K562 (cell line): Measurements from ENCODE around the gene CACNA1A. TPM values are rescaled to one million over a fixed set of nuclear protein-coding genes. Genes with fewer than 3 reads are reported as not detected.

Experiments used
- ARID2 ChIP-seq: fragments of 450-650 bp; IDR thresholded peaks from 2 replicates; pipeline ENCODE4 v1.6.1; 2017; ENCODE audit warnings: antibody characterized with exemption, mild to moderate bottlenecking
- BRD9 ChIP-seq: fragments of 450-650 bp; IDR thresholded peaks from 2 replicates; pipeline ENCODE4 v1.6.1; 2018; ENCODE audit warnings: low read depth; ENCODE audit not compliant: partially characterized antibody
- BRF1 ChIP-seq: IDR thresholded peaks from 3 replicates; pipeline ENCODE4 v1.6.1; 2011; ENCODE audit warnings: borderline replicate concordance, mild to moderate bottlenecking; ENCODE audit not compliant: insufficient read length; ENCODE audit errors: extremely low read depth
- DDX20 ChIP-seq: fragments of 450-650 bp; IDR thresholded peaks from 2 replicates; pipeline ENCODE4 v1.6.1; 2016; ENCODE audit warnings: missing genetic modification characterization, low read depth, mild to moderate bottlenecking, missing compliant biosample characterization, moderate library complexity
- GABPA ChIP-seq: fragments of 200-800 bp; sonication (Bioruptor generic); conservative IDR thresholded peaks from 2 replicates; pipeline ENCODE4 v1.6.1; 2016; ENCODE audit warnings: low read depth, missing genetic modification characterization, missing compliant biosample characterization
- ILK ChIP-seq: fragments of 450-650 bp; IDR thresholded peaks from 2 replicates; pipeline ENCODE4 v1.6.1; 2016; ENCODE audit warnings: missing genetic modification characterization, low read depth, mild to moderate bottlenecking, missing compliant biosample characterization, moderate library complexity, borderline replicate concordance
- KLF16 ChIP-seq: IDR thresholded peaks from 2 replicates; pipeline ENCODE4 v1.6.1; 2016; ENCODE audit warnings: antibody characterized with exemption
- MCM7 ChIP-seq, 2 experiments: fragments of 450-650 bp; IDR thresholded peaks; 2 replicates each; pipeline ENCODE4 v1.6.1; 2016 to 2018
- NFIC ChIP-seq: fragments of 450-650 bp; IDR thresholded peaks from 2 replicates; pipeline ENCODE4 v1.6.1; 2017; ENCODE audit warnings: mild to moderate bottlenecking, inconsistent platforms
- NR3C1 ChIP-seq: sonication (generic); formaldehyde crosslinking; IDR thresholded peaks from 2 replicates; pipeline ENCODE4 v1.8.1; 2022; ENCODE audit warnings: missing genetic modification reagents
- PHTF2 ChIP-seq: fragments of 250-450 bp; sonication (Bioruptor Pico); IDR thresholded peaks from 2 replicates; pipeline ENCODE4 v1.5.0; 2021; ENCODE audit warnings: mild to moderate bottlenecking
- POLR2A ChIP-seq: fragments of 450-650 bp; conservative IDR thresholded peaks from 2 replicates; pipeline ENCODE4 v1.6.1; 2016
- TAF15 ChIP-seq: fragments of 200-400 bp; formaldehyde crosslinking; IDR thresholded peaks from 2 replicates; pipeline ENCODE4 v1.6.1; 2017; ENCODE audit warnings: mild to moderate bottlenecking, low read depth, low read length, moderate library complexity
- ZNF212 ChIP-seq: fragments of 450-650 bp; formaldehyde crosslinking; IDR thresholded peaks from 2 replicates; pipeline ENCODE4 v1.4.0; 2020; ENCODE audit warnings: mild to moderate bottlenecking
- ZNF584 ChIP-seq: fragments of 200-800 bp; sonication (Bioruptor generic); IDR thresholded peaks from 2 replicates; pipeline ENCODE4 v1.6.1; 2016; ENCODE audit warnings: low read depth, mild to moderate bottlenecking, missing genetic modification characterization, missing compliant biosample characterization
- ZNF589 ChIP-seq: fragments of 200-800 bp; sonication (Bioruptor generic); IDR thresholded peaks from 2 replicates; pipeline ENCODE4 v1.6.1; 2016; ENCODE audit warnings: low read depth, missing genetic modification characterization, missing compliant biosample characterization
- ZNF609 ChIP-seq: sonication (generic); formaldehyde crosslinking; IDR thresholded peaks from 2 replicates; pipeline ENCODE4 v1.8.1; 2023; ENCODE audit warnings: missing genetic modification reagents, mild to moderate bottlenecking, borderline replicate concordance
- polyA plus RNA-seq, 8 experiments: library from polyadenylated mRNA; depleted of rRNA in 4 of 8; stranded (reverse) in 5 of 8; unstranded in 3 of 8; fragments of >200 nt; fragmentation: Nextera tagmentation in 2 of 8; fragmentation: Illumina TruSeq in 1 of 8; extraction: Ambion mirVana in 2 of 8; extraction: Trizol in 1 of 8; gene quantifications; 2 replicates each; pipeline versions ENCODE4 v1.2.1 to v1.2.3, GENCODE V29; 2011 to 2014; ENCODE audit warnings: inconsistent platforms in 1 of 8, missing spikeins in 1 of 8
- total RNA-seq, 7 experiments: library from RNA; depleted of rRNA in 6 of 7; stranded (reverse); fragments of >200 nt in 6 of 7; fragmentation: Illumina TruSeq in 2 of 7; extraction: Trizol in 2 of 7; gene quantifications; 2 replicates each; pipeline versions ENCODE4 v1.2.1 to v1.2.3, GENCODE V29; 2011 to 2021; ENCODE audit warnings: low replicate concordance in 1 of 7
- TF ChIP-seq, protein P1 (sequence below): fragments of 450-650 bp; IDR thresholded peaks from 2 replicates; pipeline ENCODE4 v1.6.1; 2016; ENCODE audit warnings: antibody characterized with exemption
- TF ChIP-seq, protein P2 (sequence below): fragments of 450-650 bp; IDR thresholded peaks from 2 replicates; pipeline ENCODE4 v1.6.1; 2018; ENCODE audit not compliant: partially characterized antibody

CACNA1A gene
- total and polyA plus RNA-seq, 9 of the 15 experiments (the other 6 are each of a cell fraction or from before 2014, with no cell fraction given) = 0.03 to 0.20 (median 0.09) TPM; not detected in 1

DNA sequence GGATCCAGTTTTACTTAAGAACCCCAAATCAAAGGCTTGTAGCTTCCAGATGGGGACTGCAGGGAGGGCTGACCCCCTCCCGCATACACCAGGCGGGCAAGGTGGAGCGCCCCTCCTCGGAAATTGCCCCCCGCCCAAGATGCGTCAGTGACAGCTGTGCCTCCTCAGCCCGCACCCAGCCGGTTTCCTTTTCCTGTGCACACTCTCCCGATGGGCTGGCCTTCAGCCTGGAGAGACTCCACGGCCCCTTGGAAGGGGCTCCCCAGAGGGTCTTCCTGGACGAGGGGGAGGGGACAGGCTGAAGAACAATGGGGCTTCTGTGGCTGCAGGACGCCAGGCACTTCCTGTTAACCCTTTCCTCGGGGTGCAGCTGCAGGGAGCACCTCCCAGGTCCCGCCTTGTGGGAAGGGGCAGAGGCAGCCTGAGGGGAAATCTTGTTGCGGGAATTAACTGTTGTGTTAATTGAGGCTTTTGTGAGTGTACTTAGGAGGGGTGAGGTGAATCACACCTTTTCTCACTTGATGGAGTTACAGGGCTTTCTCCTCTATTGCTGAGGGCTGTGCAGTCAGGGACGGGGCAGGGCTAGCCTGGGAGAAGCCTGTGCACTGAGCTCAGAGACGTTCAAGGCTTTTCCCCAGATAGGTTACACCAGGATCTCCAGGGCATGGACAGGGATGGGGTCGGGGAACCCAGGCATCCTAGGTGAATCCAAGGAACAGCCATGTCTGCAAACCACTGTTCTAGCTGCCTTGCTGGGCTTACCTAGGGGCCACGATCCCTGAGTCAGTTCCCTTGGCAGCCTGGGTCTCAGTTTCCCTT lies 341.7 kb downstream of the CACNA1A start (continued):
- TF ChIP-seq BRF1 = no peak
- TF ChIP-seq ILK = no peak
- no peak for TF ChIP-seq NFIC
- TF ChIP-seq TAF15 = no peak
- TF ChIP-seq, protein P1, sequence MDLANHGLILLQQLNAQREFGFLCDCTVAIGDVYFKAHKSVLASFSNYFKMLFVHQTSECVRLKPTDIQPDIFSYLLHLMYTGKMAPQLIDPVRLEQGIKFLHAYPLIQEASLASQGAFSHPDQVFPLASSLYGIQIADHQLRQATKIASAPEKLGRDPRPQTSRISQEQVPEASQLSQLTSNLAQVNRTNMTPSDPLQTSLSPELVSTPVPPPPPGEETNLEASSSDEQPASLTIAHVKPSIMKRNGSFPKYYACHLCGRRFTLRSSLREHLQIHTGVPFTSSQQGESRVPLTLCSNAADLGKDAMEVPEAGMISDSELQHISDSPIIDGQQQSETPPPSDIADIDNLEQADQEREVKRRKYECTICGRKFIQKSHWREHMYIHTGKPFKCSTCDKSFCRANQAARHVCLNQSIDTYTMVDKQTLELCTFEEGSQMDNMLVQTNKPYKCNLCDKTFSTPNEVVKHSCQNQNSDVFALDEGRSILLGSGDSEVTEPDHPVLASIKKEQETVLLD = peak; percentile 80
- no peak for TF ChIP-seq NR3C1
- no peak for TF ChIP-seq MCM7 (IDR thresholded peaks at IDR 0.05)
- no peak for TF ChIP-seq ZNF212 (CRISPR knock-in tag)
- TF ChIP-seq ZNF584 (CRISPR knock-in tag) = no peak
- TF ChIP-seq POLR2A = no peak
- peak; percentile 78 for TF ChIP-seq GABPA (tag)
- TF ChIP-seq, protein P2, sequence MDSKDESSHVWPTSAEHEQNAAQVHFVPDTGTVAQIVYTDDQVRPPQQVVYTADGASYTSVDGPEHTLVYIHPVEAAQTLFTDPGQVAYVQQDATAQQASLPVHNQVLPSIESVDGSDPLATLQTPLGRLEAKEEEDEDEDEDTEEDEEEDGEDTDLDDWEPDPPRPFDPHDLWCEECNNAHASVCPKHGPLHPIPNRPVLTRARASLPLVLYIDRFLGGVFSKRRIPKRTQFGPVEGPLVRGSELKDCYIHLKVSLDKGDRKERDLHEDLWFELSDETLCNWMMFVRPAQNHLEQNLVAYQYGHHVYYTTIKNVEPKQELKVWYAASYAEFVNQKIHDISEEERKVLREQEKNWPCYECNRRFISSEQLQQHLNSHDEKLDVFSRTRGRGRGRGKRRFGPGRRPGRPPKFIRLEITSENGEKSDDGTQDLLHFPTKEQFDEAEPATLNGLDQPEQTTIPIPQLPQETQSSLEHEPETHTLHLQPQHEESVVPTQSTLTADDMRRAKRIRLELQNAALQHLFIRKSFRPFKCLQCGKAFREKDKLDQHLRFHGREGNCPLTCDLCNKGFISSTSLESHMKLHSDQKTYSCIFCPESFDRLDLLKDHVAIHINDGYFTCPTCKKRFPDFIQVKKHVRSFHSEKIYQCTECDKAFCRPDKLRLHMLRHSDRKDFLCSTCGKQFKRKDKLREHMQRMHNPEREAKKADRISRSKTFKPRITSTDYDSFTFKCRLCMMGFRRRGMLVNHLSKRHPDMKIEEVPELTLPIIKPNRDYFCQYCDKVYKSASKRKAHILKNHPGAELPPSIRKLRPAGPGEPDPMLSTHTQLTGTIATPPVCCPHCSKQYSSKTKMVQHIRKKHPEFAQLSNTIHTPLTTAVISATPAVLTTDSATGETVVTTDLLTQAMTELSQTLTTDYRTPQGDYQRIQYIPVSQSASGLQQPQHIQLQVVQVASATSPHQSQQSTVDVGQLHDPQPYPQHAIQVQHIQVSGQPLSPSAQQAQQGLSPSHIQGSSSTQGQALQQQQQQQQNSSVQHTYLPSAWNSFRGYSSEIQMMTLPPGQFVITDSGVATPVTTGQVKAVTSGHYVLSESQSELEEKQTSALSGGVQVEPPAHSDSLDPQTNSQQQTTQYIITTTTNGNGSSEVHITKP = peak; percentile 68
- TF ChIP-seq DDX20 (tag) = no peak
- TF ChIP-seq KLF16 = no peak
- no peak for TF ChIP-seq ZNF609 (CRISPR knock-in tag)
- peak; percentile 72; the same call in 1 of the 2 replicates for TF ChIP-seq ZNF589 (CRISPR knock-in tag)
- no peak for TF ChIP-seq ARID2
- no peak for TF ChIP-seq BRD9
- TF ChIP-seq PHTF2 (CRISPR knock-in tag) = no peak
